Ovary (tissue), 9 donors: Measurements from ENCODE around the gene SUPT4H1. TPM values are rescaled to one million over a fixed set of nuclear protein-coding genes. Genes with fewer than 3 reads are reported as not detected.

Experiments used
- DNase-seq, 5 donors: peaks; one replicate each; pipeline ENCODE4 v3.0.0-alpha.2; 2019 to 2020
- H3K27ac ChIP-seq, 2 donors: fragments of 200-600 bp; one replicate each; pipeline versions ENCODE4 v1.5.1 to v1.8.0; 2019 to 2022
- H3K27me3 ChIP-seq: fragments of 200-600 bp; one replicate; pipeline ENCODE4 v1.8.0; 2022
- H3K36me3 ChIP-seq: fragments of 200-600 bp; sonication (generic); one replicate; pipeline ENCODE4 v1.5.1; 2019
- H3K4me1 ChIP-seq: one replicate; pipeline ENCODE4 v1.8.1; 2013; ENCODE audit warnings: mild to moderate bottlenecking, moderate library complexity; ENCODE audit not compliant: insufficient read depth
- H3K4me3 ChIP-seq: fragments of 200-600 bp; sonication (generic); one replicate; pipeline ENCODE4 v1.5.1; 2017
- H3K9me3 ChIP-seq, 2 donors: fragments of 200-600 bp in 1 of 2; sonication (generic) in 1 of 2; one replicate each; pipeline versions ENCODE4 v1.5.1 to v1.8.1; 2013 to 2019; ENCODE audit warnings: mild to moderate bottlenecking in 1 of 2, moderate library complexity in 1 of 2
- EP300 ChIP-seq: sonication (generic); formaldehyde crosslinking; IDR thresholded peaks from one replicate; pipeline ENCODE4 v1.6.1; 2017; ENCODE audit warnings: antibody characterized with exemption
- POLR2A ChIP-seq: fragments of 450-650 bp; IDR thresholded peaks from one replicate; pipeline ENCODE4 v1.6.1; 2017; ENCODE audit warnings: antibody characterized with exemption, mild to moderate bottlenecking, moderate library complexity
- WGBS, 3 donors: extraction: QIAGEN DNeasy Blood & Tissue Kit in 1 of 3; methylation state at CpG; one replicate each; pipeline versions ENCODE4 v1.1.5 to v1.1.7; 2013 to 2017; 5-methylcytosine and 5-hydroxymethylcytosine counted together
- intact Hi-C, 4 donors: fragments of 100-400 bp; cut with DNase I; formaldehyde crosslinking; loops; one replicate each; pipeline versions ENCODE4 v1.11.0 to v1.15.1; 2022 to 2023
- polyA plus RNA-seq, 2 donors: library from polyadenylated mRNA; stranded (reverse); fragments of 200-250 nt in 1 of 2; fragments of 350-450 nt in 1 of 2; fragmentation: Illumina TruSeq in 1 of 2; extraction: RNeasy Lipid Tissue Mini Kit (QIAGEN cat#74804) in 1 of 2; gene quantifications; one replicate each; pipeline ENCODE4 v1.2.3, GENCODE V29; 2013 to 2014
- total RNA-seq, 7 donors: library from RNA; depleted of rRNA in 2 of 7; stranded (reverse); fragments of >200 nt in 2 of 7; fragmentation: NEBNext Ultra II Directional in 3 of 7; extraction: Animal tissue kit (Norgen Biotek cat#: 25700) in 3 of 7; gene quantifications; one replicate each; pipeline versions ENCODE4 v1.1.0 to v1.2.4, GENCODE V29; 2016 to 2023
- TF ChIP-seq, protein P1 (sequence below), 3 donors: fragments of 450-650 bp in 2 of 3; fragments of 200-600 bp in 1 of 3; IDR thresholded peaks; one replicate each; pipeline versions ENCODE4 v1.5.1 to v1.8.0; 2016 to 2022; ENCODE audit warnings: antibody characterized with exemption in 3 of 3, mild to moderate bottlenecking in 1 of 3
- donor health status: DM: no; HTN: no; CAD: no; lungs with moderate emphysema.
- donor health status: DM: no; HTN: no; CAD: no.
- donor health status: Bipolar disorder and iron deficiency.
- donor health status: DM: yes; HTN: yes; CAD: no.
- donor health status: DM: no; HTN: no; CAD: no.
- donor health status: DM: yes; HTN: yes; CAD: no.

SUPT4H1 gene
- total and polyA plus RNA-seq, 9 donors: 43.7 to 182 (median 66.0) TPM

DNA sequence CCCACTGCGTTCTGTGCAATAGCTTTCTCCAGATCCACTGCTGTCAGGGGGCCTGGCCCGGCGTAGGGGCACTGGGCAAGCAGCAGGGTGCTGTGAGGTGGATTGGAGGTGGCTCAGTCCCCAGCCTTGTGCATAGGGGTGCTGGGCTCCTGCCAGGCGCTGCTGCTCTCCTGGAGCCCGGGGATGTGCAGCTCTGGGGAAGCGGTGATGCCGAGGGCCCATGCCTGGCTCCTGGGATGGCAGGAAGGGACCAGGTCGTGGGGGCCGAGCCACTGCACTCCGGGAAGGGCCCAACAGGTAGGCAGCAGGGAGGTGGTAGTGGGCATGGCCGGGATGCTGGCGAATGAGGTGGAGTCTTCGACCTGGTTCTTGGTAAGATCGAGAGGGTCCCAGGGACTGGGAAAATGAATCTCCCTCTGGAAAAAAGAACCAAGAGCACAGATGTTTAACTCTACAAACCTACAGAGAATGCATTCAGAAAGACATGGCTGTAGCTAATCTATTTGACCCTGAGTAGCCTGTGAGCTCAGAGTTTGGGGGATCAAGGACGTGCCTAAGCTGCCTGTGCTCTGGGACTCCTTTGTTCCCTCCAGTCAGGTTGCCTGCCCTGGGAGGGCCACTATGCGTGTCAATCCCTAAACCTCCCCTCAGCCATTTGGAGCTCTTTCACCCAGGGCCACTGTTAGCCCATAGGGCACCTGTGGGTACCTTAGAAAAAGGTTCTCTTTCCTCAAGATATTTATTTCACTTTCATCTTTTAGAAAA, 6.6 kb upstream of the SUPT4H1 start:
- no peaks in the 10 kb centered on the region for H3K36me3 ChIP-seq
- intact Hi-C loops: no loop called here
- H3K27ac ChIP-seq: no peak overlapping the region
- H3K4me1 ChIP-seq: no peaks in the 10 kb centered on the region
- H3K9me3 ChIP-seq: no peaks in the 10 kb centered on the region
- DNase-seq: no peak
- 87 to 90% (median 89%) methylated on average over 14 to 16 of the region's 16 CpGs for WGBS, 3 donors
- TF ChIP-seq EP300 (no peak), POLR2A (no peak)
- TF ChIP-seq, protein P1, sequence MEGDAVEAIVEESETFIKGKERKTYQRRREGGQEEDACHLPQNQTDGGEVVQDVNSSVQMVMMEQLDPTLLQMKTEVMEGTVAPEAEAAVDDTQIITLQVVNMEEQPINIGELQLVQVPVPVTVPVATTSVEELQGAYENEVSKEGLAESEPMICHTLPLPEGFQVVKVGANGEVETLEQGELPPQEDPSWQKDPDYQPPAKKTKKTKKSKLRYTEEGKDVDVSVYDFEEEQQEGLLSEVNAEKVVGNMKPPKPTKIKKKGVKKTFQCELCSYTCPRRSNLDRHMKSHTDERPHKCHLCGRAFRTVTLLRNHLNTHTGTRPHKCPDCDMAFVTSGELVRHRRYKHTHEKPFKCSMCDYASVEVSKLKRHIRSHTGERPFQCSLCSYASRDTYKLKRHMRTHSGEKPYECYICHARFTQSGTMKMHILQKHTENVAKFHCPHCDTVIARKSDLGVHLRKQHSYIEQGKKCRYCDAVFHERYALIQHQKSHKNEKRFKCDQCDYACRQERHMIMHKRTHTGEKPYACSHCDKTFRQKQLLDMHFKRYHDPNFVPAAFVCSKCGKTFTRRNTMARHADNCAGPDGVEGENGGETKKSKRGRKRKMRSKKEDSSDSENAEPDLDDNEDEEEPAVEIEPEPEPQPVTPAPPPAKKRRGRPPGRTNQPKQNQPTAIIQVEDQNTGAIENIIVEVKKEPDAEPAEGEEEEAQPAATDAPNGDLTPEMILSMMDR (IDR thresholded peaks at IDR 0.05): no peak
- no peaks in the 10 kb centered on the region for H3K27me3 ChIP-seq
- no peak overlapping the region for H3K4me3 ChIP-seq

DNA sequence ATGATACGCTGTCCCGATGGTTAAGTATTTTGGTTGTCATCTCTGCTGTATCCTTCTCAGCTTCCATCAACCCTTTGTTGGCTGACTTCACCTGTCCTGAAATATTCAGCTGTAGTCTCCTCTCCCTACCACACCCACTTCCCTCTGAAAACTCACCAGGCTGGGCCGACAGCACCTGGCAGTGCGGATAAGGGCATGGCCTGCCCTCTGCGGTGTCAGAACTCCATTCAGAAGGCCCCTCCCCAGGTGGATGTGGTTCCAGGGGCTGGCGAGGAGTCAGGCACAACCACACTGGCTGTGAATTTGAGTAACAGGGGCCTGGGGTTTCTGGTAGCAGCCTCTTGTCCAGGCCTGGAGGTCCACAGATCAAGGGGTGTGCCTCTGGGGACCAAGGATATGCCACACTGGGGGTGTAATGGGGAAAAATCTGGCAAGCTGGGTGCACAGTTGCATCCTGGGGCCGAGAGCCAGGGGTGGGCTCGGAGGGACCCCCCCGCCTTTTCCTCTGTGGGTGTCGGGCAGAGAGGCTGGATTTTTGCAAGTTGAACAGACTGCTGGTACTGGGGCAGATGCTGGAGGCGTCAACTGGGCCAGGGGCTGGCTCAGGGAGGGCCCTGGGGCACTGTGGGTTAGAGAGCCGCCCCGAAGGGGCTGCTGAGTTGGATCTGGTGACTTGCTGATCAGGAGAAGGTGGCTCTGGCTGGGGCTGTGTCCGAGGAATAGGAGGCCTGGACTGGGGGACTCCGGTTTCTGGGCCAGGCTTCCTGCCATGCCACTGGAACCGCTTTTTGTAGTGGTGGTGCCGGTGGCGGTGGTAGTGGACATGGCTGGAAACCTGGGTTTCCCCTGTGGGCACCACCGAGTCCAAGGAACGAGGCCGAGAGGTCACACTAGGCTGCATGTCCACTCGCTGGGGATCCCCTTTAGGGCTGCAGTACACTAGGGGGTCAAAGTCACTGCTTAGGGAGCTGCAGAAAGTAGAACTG, 5.6 kb upstream of the SUPT4H1 start:
- WGBS, 3 donors: 90 to 92% (median 90%) methylated on average over 22 of the region's 22 CpGs
- no peak overlapping the region for H3K27ac ChIP-seq
- H3K27me3 ChIP-seq: no peaks in the 10 kb centered on the region
- no peak for DNase-seq
- no peak for TF ChIP-seq EP300
- no peaks in the 10 kb centered on the region for H3K9me3 ChIP-seq
- peaks cover 3% of the 10 kb centered on the region for H3K4me1 ChIP-seq
- no peaks in the 10 kb centered on the region for H3K36me3 ChIP-seq
- no peak overlapping the region for H3K4me3 ChIP-seq
- intact Hi-C loops: no loop called here

DNA sequence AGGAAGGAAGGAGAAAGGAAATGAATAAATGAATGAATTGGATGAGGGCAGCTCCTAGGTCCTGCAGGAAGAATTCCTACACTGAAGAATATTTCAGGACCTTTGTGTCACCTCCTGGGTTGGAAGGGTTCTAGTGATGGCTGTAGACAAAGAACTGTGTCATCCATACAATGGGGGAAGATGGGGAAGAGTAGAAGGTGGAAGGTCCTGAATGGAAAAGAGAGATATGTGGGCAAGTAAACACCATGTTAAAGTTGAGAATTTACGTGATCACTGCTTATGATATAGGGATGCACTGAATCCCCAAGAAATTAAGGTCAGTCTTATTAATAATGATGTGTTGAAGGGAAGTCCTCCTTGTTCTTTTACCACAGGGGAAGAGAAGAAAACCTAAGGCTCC, 4.2 kb upstream of the SUPT4H1 start:
- H3K9me3 ChIP-seq: no peaks in the 10 kb centered on the region
- no peak overlapping the region for H3K27ac ChIP-seq
- H3K4me1 ChIP-seq: peaks cover 3% of the 10 kb centered on the region
- H3K36me3 ChIP-seq: no peaks in the 10 kb centered on the region
- H3K4me3 ChIP-seq: no peak overlapping the region
- no peak for TF ChIP-seq POLR2A
- TF ChIP-seq, protein P1 (IDR thresholded peaks at IDR 0.05): no peak
- no peak for TF ChIP-seq EP300
- no peaks in the 10 kb centered on the region for H3K27me3 ChIP-seq
- DNase-seq: no peak
- WGBS, 3 donors: 83 to 87% (median 85%) methylated on average over 1 of the region's 1 CpG
- intact Hi-C loops: no loop called here

DNA sequence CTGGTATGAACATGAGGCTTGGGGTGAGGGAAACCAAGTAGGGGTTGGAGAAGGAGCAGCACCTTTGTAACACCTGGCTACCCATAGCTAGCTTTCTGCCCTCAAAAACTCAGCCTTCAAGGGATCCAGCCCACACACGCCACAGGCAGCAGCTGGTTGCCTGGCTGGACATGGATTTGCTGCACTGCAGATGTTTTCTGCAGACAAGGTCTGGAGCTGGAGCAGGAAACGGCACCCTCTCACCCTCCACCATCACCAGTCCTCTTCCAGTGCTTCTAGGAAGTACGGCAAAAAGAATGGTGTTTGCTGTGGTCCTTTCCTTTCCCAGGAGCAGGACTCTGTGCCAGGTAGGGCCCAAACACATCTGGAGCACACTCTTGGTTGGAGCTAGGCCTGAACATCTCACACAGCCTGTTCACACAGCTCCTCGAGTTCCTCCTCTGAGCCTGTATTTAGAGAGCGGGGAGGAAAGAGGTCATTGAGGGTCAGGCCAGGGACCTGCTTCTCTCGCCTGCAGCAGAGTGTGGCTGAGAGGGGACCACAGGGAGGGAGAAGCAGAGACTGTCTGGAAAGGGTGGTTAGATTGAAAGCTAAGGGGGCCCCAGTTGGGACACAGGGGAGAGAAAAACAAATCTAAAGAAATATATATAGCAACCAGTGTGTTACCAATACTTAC, 2.7 kb upstream of the SUPT4H1 start:
- Histone ChIP-seq H3K36me3 (no peaks in the 10 kb centered on the region), H3K4me1 (peaks cover 5% of the 10 kb centered on the region), H3K9me3 (no peaks in the 10 kb centered on the region), H3K27me3 (no peaks in the 10 kb centered on the region), H3K4me3 (no peak overlapping the region), H3K27ac (no peak overlapping the region)
- WGBS, 3 donors: 49 to 56% (median 53%) methylated on average over 6 of the region's 6 CpGs
- intact Hi-C loops: no loop called here
- DNase-seq: no peak
- TF ChIP-seq POLR2A: no peak
- no peak for TF ChIP-seq EP300
- TF ChIP-seq, protein P1 (IDR thresholded peaks at IDR 0.05): no peak
